Hepatocyte (in vitro differentiated cells): ENCODE measurements around the gene DBF4. TPM values are rescaled to one million over a fixed set of nuclear protein-coding genes. Genes with fewer than 3 reads are reported as not detected.

ENCODE experiments used
- DNase-seq: peaks from one replicate; pipeline ENCODE4 v3.0.0-alpha.2; 2016; ENCODE audit warnings: low spot score
- H2AFZ ChIP-seq: fragments of 200-600 bp; sonication (generic); 2 replicates; pipeline ENCODE4 v1.6.0; 2016; ENCODE audit warnings: antibody characterized with exemption, mild to moderate bottlenecking
- H3K27ac ChIP-seq: fragments of 200-600 bp; sonication (generic); 2 replicates; pipeline ENCODE4 v1.5.1; 2016; ENCODE audit warnings: mild to moderate bottlenecking
- H3K27me3 ChIP-seq: fragments of 200-600 bp; sonication (generic); 2 replicates; pipeline ENCODE4 v1.6.1; 2016
- H3K36me3 ChIP-seq: fragments of 200-600 bp; sonication (generic); replicated peaks from 2 replicates; pipeline ENCODE4 v1.5.1; 2016; ENCODE audit warnings: low read depth; ENCODE audit not compliant: insufficient read depth
- H3K4me1 ChIP-seq: fragments of 200-600 bp; sonication (generic); 2 replicates; pipeline ENCODE4 v1.5.1; 2016; ENCODE audit warnings: mild to moderate bottlenecking, moderate library complexity; ENCODE audit not compliant: insufficient read depth
- H3K4me2 ChIP-seq: fragments of 200-600 bp; sonication (generic); 2 replicates; pipeline ENCODE4 v1.6.0; 2016
- H3K4me3 ChIP-seq: fragments of 200-600 bp; sonication (generic); 2 replicates; pipeline ENCODE4 v1.5.1; 2016; ENCODE audit warnings: mild to moderate bottlenecking
- H3K79me2 ChIP-seq: fragments of 200-600 bp; sonication (generic); 2 replicates; pipeline ENCODE4 v1.6.0; 2017; ENCODE audit warnings: mild to moderate bottlenecking
- H3K9me2 ChIP-seq: fragments of 200-600 bp; sonication (generic); replicated peaks from 2 replicates; pipeline ENCODE4 v1.6.0; 2017; ENCODE audit warnings: mild to moderate bottlenecking; ENCODE audit not compliant: insufficient read depth
- H3K9me3 ChIP-seq: fragments of 200-600 bp; sonication (generic); 2 replicates; pipeline ENCODE4 v1.5.1; 2016; ENCODE audit warnings: low read depth, mild to moderate bottlenecking
- H4K20me1 ChIP-seq: fragments of 200-600 bp; sonication (generic); 2 replicates; pipeline ENCODE4 v1.6.0; 2016; ENCODE audit warnings: mild to moderate bottlenecking; ENCODE audit not compliant: insufficient read depth, poor library complexity, severe bottlenecking
- CTCF ChIP-seq: fragments of 200-600 bp; sonication (generic); IDR thresholded peaks from 2 replicates; pipeline ENCODE4 v1.5.1; 2016; ENCODE audit warnings: antibody characterized with exemption, mild to moderate bottlenecking; ENCODE audit not compliant: poor library complexity
- EZH2 ChIP-seq: fragments of 200-600 bp; sonication (generic); IDR thresholded peaks from 2 replicates; pipeline ENCODE4 v1.6.1; 2016; ENCODE audit warnings: antibody characterized with exemption, mild to moderate bottlenecking, borderline replicate concordance
- EZH2phosphoT487 ChIP-seq: fragments of 200-600 bp; sonication (generic); IDR thresholded peaks from one replicate; pipeline ENCODE4 v1.6.1; 2018; ENCODE audit warnings: antibody characterized with exemption, mild to moderate bottlenecking, low read depth, moderate library complexity; ENCODE audit not compliant: unreplicated experiment, severe bottlenecking
- WGBS: methylation state at CpG from one replicate; pipeline ENCODE4 v1.1.6; 2016; ENCODE audit warnings: low lambda C conversion rate; ENCODE audit errors: missing lambda C conversion rate; 5-methylcytosine and 5-hydroxymethylcytosine counted together
- polyA plus RNA-seq: library from polyadenylated mRNA; unstranded; fragments of >200 nt; fragmentation: Nextera tagmentation; extraction: Ambion mirVana; gene quantifications from 2 replicates; pipeline ENCODE4 v1.2.1, GENCODE V29; 2016
- total RNA-seq: library from RNA; depleted of rRNA; stranded (reverse); fragments of >200 nt; gene quantifications from 2 replicates; pipeline ENCODE4 v1.2.3, GENCODE V29; 2014

Gene DBF4
- total and polyA plus RNA-seq, 2 experiments from 2014 or later: 6.7 to 21.1 TPM

GRCh38 chr7:87837597-87837996 lies 38.7 kb upstream of the DBF4 start:
- WGBS: 91% methylated on average over 1 of the region's 1 CpG
- Histone ChIP-seq H3K27me3 (no peaks in the 10 kb centered on the region), H3K4me1 (no peaks in the 10 kb centered on the region), H3K27ac (no peak overlapping the region), H3K36me3 (no peaks in the 10 kb centered on the region), H3K4me2 (no peak overlapping the region), H2AFZ (no peak overlapping the region), H3K79me2 (no peaks in the 10 kb centered on the region), H3K9me3 (no peaks in the 10 kb centered on the region), H4K20me1 (no peaks in the 10 kb centered on the region), H3K4me3 (no peak overlapping the region), H3K9me2 (no peaks in the 10 kb centered on the region)
- TF ChIP-seq EZH2 (no peak), EZH2phosphoT487 (no peak), CTCF (no peak)
- DNase-seq: no peak

- no peak overlapping the region for H3K27ac ChIP-seq
- no peaks in the 10 kb centered on the region for H3K27me3 ChIP-seq
- no peak overlapping the region for H2AFZ ChIP-seq
- no peak for DNase-seq
- H4K20me1 ChIP-seq: no peaks in the 10 kb centered on the region
- 84% methylated on average over 1 of the region's 1 CpG for WGBS
- no peak overlapping the region for H3K4me2 ChIP-seq
- H3K36me3 ChIP-seq: no peaks in the 10 kb centered on the region
- TF ChIP-seq EZH2 (no peak), CTCF (no peak), EZH2phosphoT487 (no peak)
- H3K9me2 ChIP-seq: no peaks in the 10 kb centered on the region
- no peaks in the 10 kb centered on the region for H3K79me2 ChIP-seq
- H3K4me1 ChIP-seq: no peaks in the 10 kb centered on the region
- no peak overlapping the region for H3K4me3 ChIP-seq
- H3K9me3 ChIP-seq: no peaks in the 10 kb centered on the region
Observed at GRCh38 chr7:87850836-87851593, 25.3 kb upstream of the DBF4 start.

- no peak overlapping the region for H3K4me2 ChIP-seq
- DNase-seq: no peak
- H2AFZ ChIP-seq: no peak overlapping the region
- H3K27ac ChIP-seq: no peak overlapping the region
- H3K9me2 ChIP-seq: no peaks in the 10 kb centered on the region
- H3K4me3 ChIP-seq: no peak overlapping the region
- no peaks in the 10 kb centered on the region for H3K79me2 ChIP-seq
- 95% methylated on average over 6 of the region's 6 CpGs for WGBS
- H3K36me3 ChIP-seq: no peaks in the 10 kb centered on the region
- H3K4me1 ChIP-seq: no peaks in the 10 kb centered on the region
- TF ChIP-seq EZH2phosphoT487: no peak
- no peak for TF ChIP-seq EZH2
- no peaks in the 10 kb centered on the region for H3K27me3 ChIP-seq
- no peaks in the 10 kb centered on the region for H4K20me1 ChIP-seq
- no peaks in the 10 kb centered on the region for H3K9me3 ChIP-seq
Observed at GRCh38 chr7:87852306-87852705, 24.0 kb upstream of the DBF4 start.

GRCh38 chr7:87853237-87853864 lies 22.9 kb upstream of the DBF4 start:
- no peaks in the 10 kb centered on the region for H3K9me2 ChIP-seq
- DNase-seq: no peak
- H3K9me3 ChIP-seq: no peaks in the 10 kb centered on the region
- H3K4me1 ChIP-seq: no peaks in the 10 kb centered on the region
- H3K27me3 ChIP-seq: no peaks in the 10 kb centered on the region
- H3K27ac ChIP-seq: no peak overlapping the region
- no peaks in the 10 kb centered on the region for H3K36me3 ChIP-seq
- H4K20me1 ChIP-seq: no peaks in the 10 kb centered on the region
- no peak overlapping the region for H3K4me3 ChIP-seq
- 100% methylated on average over 1 of the region's 1 CpG for WGBS
- no peaks in the 10 kb centered on the region for H3K79me2 ChIP-seq
- no peak overlapping the region for H2AFZ ChIP-seq
- no peak overlapping the region for H3K4me2 ChIP-seq
- no peak for TF ChIP-seq EZH2phosphoT487
- no peak for TF ChIP-seq EZH2
- no peak for TF ChIP-seq CTCF
